ENCODE data around the gene LDLRAP1.

LDLRAP1 gene

DNA sequence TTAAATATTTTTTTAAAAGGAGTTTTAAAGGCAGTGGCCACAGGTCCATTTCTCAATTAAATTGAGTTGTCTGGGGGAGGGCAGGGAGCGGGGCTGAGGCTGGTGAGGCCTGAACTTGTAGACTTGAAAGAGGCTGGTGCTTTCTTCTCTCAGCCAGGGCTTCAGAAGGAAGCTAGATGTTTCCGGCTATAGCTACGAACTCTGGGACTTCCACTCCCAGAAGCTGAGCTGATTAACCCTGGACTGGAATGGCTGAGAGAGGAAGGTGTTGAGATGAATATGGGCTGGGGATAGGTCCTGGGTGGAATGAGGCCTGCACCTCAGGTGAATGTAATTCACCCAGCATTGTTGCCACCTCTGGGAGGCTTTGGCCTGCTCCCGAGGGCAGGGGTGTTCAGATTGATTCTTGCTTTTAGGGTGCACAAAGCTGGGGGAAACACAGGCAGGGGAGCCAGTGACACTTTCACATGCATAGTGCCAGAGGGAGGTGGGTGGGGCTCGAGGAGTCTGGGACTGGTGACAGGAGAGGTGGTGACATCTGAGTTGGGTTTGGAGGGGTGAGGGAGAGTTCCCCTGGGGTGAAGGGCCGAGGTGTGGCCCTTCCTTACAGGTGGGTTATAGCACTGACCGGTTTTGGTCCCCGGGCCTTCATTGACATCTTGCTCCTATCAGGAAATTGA lies 18.2 kb downstream of the LDLRAP1 start:
- 37% methylated on average over 6 of the region's 8 CpGs for WGBS (ENCODE audit: insufficient coverage)
- peak overlapping the region in 2 of 7 experiments; percentile 6 to 29 for H3K4me3 ChIP-seq (ENCODE audit: control insufficient read depth in 1 of 7, extremely low read depth in 1 of 7, insufficient read depth in 4 of 7, low read depth in 2 of 7, low read length in 6 of 7)
- H3K27ac ChIP-seq (ENCODE audit: insufficient read depth in 1 of 2, low read depth in 1 of 2, low read length in 2 of 2, poor library complexity in 1 of 2, severe bottlenecking in 2 of 2): peak overlapping the region in 1 of 2 experiments; percentile 50
- H3K36me3 ChIP-seq (ENCODE audit: control insufficient read depth in 4 of 4, insufficient read depth in 4 of 4, low read length in 3 of 4): peaks cover 0 to 26% (median 7%) of the 10 kb centered on the region in 4 experiments
- no peak for DNase-seq
- no peaks in the 10 kb centered on the region for H3K9me3 ChIP-seq (ENCODE audit: control extremely low read depth in 1 of 5, control insufficient read depth in 4 of 5, insufficient read depth in 2 of 5, low read depth in 1 of 5, low read length in 4 of 5)
- ChIA-PET POLR2A (no interaction called here), CTCF (interaction anchor here (0.6 to 1.8 kb wide), 5 partner anchors 10 to 19 kb away, joined by 3 to 7 read pairs (median 4); no protein-coding TSS in a partner anchor)
- H3K27me3 ChIP-seq (replicated peaks in 2 of 5; ENCODE audit: control insufficient read depth in 4 of 5, insufficient read depth in 5 of 5, low read length in 4 of 5): no peaks in the 10 kb centered on the region
- peaks cover 24 to 88% (median 77%) of the 10 kb centered on the region in 4 experiments for H3K4me1 ChIP-seq (ENCODE audit: control extremely low read depth in 1 of 4, control insufficient read depth in 4 of 4, insufficient read depth in 4 of 4, low read length in 3 of 4)

DNA sequence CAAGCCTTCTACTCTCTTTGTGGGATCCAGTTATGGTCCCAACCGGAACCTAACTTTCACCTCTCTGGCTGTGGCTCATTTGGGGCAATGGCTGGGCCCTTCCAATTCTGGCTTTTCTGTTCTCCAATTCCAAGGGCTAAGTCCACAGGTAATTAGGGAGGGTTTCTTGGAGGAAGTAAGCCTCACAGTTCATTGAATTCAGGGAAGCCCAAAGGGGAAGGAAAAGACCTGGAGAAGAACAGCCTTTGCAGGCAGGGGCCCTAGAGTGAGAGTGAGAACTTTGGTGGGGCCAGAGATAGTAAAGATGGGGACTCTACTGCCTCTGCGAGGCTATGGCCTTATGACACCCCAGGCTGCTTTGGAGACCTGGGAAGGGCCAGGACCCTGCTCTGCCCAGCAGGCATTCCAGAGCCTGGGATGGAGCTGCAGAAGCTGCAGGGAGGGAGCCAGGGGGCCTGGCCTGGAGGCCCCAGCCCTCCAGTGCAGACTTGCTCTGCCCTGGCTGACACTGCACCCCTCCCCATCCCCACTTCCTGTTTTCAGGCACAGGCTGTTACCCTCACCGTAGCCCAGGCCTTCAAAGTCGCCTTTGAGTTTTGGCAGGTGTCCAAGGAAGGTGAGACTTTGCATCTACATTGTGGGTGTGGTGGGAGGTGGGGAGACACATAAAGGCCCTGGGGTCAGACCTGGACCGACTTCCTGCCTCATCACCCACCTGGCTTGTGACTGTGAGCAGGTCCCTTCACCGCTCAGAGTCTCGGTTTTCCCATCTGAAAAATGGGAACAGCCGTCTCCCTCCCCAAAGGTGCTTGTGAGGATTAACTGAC lies 18.9 kb downstream of the LDLRAP1 start:
- Histone ChIP-seq H3K27ac (ENCODE audit: insufficient read depth in 1 of 2, low read depth in 1 of 2, low read length in 2 of 2, poor library complexity in 1 of 2, severe bottlenecking in 2 of 2) (peak overlapping the region in 1 of 2 experiments; percentile 50), H3K9me3 (ENCODE audit: control extremely low read depth in 1 of 5, control insufficient read depth in 4 of 5, insufficient read depth in 2 of 5, low read depth in 1 of 5, low read length in 4 of 5) (no peaks in the 10 kb centered on the region), H3K36me3 (ENCODE audit: control insufficient read depth in 4 of 4, insufficient read depth in 4 of 4, low read length in 3 of 4) (peaks cover 0 to 30% (median 7%) of the 10 kb centered on the region in 4 experiments), H3K27me3 (replicated peaks in 2 of 5; ENCODE audit: control insufficient read depth in 4 of 5, insufficient read depth in 5 of 5, low read length in 4 of 5) (no peaks in the 10 kb centered on the region), H3K4me1 (ENCODE audit: control extremely low read depth in 1 of 4, control insufficient read depth in 4 of 4, insufficient read depth in 4 of 4, low read length in 3 of 4) (peaks cover 24 to 83% (median 71%) of the 10 kb centered on the region in 4 experiments), H3K4me3 (ENCODE audit: control insufficient read depth in 1 of 7, extremely low read depth in 1 of 7, insufficient read depth in 4 of 7, low read depth in 2 of 7, low read length in 6 of 7) (peak overlapping the region in 2 of 7 experiments; percentile 0 to 7)
- POLR2A ChIA-PET: no interaction called here
- peak; percentile 63 to 93 (median 91) for DNase-seq
- CTCF ChIA-PET: interaction anchor here (1.8 kb wide), 1 partner anchor 9 kb away, joined by 5 read pairs; no protein-coding TSS in a partner anchor
- WGBS (ENCODE audit: insufficient coverage): 74% methylated on average over 5 of the region's 8 CpGs

DNA sequence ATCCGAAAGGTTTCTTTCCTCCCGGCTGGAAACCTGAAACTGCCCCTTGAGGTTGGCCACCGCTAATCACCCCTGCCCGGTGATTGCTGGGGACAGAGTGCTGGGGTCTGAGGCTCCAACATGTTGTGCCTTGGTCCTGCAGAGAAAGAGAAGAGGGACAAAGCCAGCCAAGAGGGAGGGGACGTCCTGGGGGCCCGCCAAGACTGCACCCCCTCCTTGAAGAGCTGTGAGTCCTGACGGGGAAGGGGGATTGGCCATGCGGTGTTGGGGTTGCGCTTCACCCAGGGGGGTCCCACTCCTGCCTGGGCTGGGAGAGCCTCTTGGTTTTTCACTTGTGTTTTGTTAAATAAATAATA lies 19.5 kb downstream of the LDLRAP1 start:
- H3K9me3 ChIP-seq (ENCODE audit: control extremely low read depth in 1 of 5, control insufficient read depth in 4 of 5, insufficient read depth in 2 of 5, low read depth in 1 of 5, low read length in 4 of 5): no peaks in the 10 kb centered on the region
- H3K36me3 ChIP-seq (ENCODE audit: control insufficient read depth in 4 of 4, insufficient read depth in 4 of 4, low read length in 3 of 4): peaks cover 0 to 31% (median 7%) of the 10 kb centered on the region in 4 experiments
- H3K27ac ChIP-seq (ENCODE audit: insufficient read depth in 1 of 2, low read depth in 1 of 2, low read length in 2 of 2, poor library complexity in 1 of 2, severe bottlenecking in 2 of 2): peak overlapping the region in 1 of 2 experiments; percentile 12
- H3K4me1 ChIP-seq (ENCODE audit: control extremely low read depth in 1 of 4, control insufficient read depth in 4 of 4, insufficient read depth in 4 of 4, low read length in 3 of 4): peaks cover 21 to 77% (median 65%) of the 10 kb centered on the region in 4 experiments
- CTCF ChIA-PET: interaction anchor here (1.4 kb wide), 1 partner anchor 10 kb away, joined by 3 read pairs; no protein-coding TSS in a partner anchor
- POLR2A ChIA-PET: no interaction called here
- no peak overlapping the region for H3K4me3 ChIP-seq (ENCODE audit: control insufficient read depth in 1 of 7, extremely low read depth in 1 of 7, insufficient read depth in 4 of 7, low read depth in 2 of 7, low read length in 6 of 7)
- WGBS (ENCODE audit: insufficient coverage): 77% methylated on average over 5 of the region's 9 CpGs
- DNase-seq: no peak
- no peaks in the 10 kb centered on the region for H3K27me3 ChIP-seq (replicated peaks in 2 of 5; ENCODE audit: control insufficient read depth in 4 of 5, insufficient read depth in 5 of 5, low read length in 4 of 5)

DNA sequence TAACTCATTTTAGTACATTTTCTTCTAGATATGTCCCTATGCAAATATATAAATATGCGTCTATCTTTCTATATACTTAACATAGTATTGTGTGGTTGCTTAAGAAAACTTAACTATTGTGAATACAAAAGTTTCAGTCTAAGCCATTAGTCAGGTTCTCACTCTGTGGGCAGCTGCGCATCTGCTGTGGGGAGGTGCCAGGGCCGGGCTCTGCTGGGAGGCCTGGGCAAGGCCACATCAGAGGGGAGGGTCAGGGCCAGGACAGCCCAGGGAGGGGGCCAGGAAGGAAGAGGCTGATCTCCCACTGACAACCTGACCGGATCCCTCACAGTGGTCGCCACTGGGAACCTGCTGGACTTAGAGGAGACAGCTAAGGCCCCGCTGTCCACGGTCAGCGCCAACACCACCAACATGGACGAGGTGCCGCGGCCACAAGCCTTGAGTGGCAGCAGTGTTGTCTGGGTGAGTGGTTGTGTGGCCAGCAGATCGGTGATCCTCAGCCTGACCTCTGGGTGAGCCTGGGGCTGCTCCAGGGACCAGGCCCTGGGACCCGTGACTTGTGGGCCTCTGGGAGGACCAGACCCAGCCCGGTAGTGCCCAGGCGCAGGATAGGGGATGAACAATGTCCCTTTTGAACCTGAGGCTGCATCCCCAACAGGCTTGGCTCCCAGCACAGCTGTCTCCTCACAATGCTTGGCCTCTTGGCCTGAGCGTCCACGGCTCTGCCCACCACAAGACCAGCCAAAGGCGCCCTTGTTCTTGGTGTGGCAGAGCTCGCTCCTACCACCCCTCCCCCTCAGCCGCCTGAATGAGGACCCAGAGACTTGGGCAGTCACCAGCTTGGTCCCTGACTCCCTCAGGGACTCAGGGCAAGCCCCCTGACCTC lies 20.2 kb downstream of the LDLRAP1 start:
- CTCF ChIA-PET: interaction anchor here (1.4 kb wide), 1 partner anchor 9 kb away, joined by 3 read pairs; no protein-coding TSS in a partner anchor
- 94% methylated on average over 16 of the region's 20 CpGs for WGBS (ENCODE audit: insufficient coverage)
- peaks cover 0 to 26% (median 5%) of the 10 kb centered on the region in 4 experiments for H3K36me3 ChIP-seq (ENCODE audit: control insufficient read depth in 4 of 4, insufficient read depth in 4 of 4, low read length in 3 of 4)
- peak overlapping the region in 1 of 2 experiments; percentile 12 for H3K27ac ChIP-seq (ENCODE audit: insufficient read depth in 1 of 2, low read depth in 1 of 2, low read length in 2 of 2, poor library complexity in 1 of 2, severe bottlenecking in 2 of 2)
- DNase-seq: no peak
- H3K4me3 ChIP-seq (ENCODE audit: control insufficient read depth in 1 of 7, extremely low read depth in 1 of 7, insufficient read depth in 4 of 7, low read depth in 2 of 7, low read length in 6 of 7): no peak overlapping the region
- no peaks in the 10 kb centered on the region for H3K27me3 ChIP-seq (replicated peaks in 2 of 5; ENCODE audit: control insufficient read depth in 4 of 5, insufficient read depth in 5 of 5, low read length in 4 of 5)
- POLR2A ChIA-PET: no interaction called here
- H3K9me3 ChIP-seq (ENCODE audit: control extremely low read depth in 1 of 5, control insufficient read depth in 4 of 5, insufficient read depth in 2 of 5, low read depth in 1 of 5, low read length in 4 of 5): no peaks in the 10 kb centered on the region
- H3K4me1 ChIP-seq (ENCODE audit: control extremely low read depth in 1 of 4, control insufficient read depth in 4 of 4, insufficient read depth in 4 of 4, low read length in 3 of 4): peaks cover 16 to 73% (median 62%) of the 10 kb centered on the region in 4 experiments

DNA sequence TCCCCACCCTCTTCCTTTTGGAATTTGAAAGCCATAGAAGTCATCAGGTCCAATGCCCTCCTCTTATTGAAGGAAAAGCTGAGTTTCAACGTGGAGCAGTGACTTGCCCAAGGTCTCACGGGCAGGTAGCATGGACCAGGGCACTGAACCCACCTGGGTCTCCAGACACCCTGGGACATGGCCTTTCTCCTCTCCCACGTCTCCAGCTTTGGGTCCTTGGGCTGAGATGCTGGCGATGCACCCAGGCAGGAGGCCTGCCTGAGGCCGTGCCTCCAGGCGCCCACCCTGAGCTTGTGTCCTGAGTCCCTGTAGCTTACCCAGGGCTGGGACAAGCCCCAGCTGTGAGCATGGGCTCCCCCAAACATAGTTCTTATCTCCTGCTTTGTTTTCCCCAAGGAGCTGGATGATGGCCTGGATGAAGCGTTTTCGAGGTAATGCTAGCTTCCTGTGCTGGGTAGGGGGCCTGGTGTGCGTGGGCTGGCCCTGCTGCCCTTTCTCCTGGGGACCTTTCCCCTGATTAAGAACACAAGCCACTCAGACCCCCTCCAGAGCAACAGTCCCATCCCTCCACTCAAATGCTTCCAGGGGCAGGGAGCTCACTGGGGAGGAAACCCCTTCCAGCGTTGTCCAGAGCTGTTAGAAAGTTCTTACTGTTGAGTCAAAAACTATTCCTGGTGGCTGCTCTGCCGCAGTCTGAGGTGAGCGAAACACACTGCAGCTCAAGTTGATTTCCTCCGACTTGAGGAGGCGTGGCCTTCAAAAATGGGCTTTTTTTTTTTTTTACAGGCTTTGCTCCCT lies 21.6 kb downstream of the LDLRAP1 start:
- peak overlapping the region in 2 of 7 experiments; percentile 8 to 38 for H3K4me3 ChIP-seq (ENCODE audit: control insufficient read depth in 1 of 7, extremely low read depth in 1 of 7, insufficient read depth in 4 of 7, low read depth in 2 of 7, low read length in 6 of 7)
- 42% methylated on average over 14 of the region's 14 CpGs for WGBS (ENCODE audit: insufficient coverage)
- H3K27me3 ChIP-seq (replicated peaks in 2 of 5; ENCODE audit: control insufficient read depth in 4 of 5, insufficient read depth in 5 of 5, low read length in 4 of 5): no peaks in the 10 kb centered on the region
- ChIA-PET CTCF (interaction anchor here (0.6 to 1.7 kb wide), 7 partner anchors 8 to 813 kb away, joined by 3 to 5 read pairs (median 4); no protein-coding TSS in a partner anchor), POLR2A (interaction anchor here (0.7 kb wide), 1 partner anchor 41 kb away, joined by 3 read pairs; no protein-coding TSS in a partner anchor)
- H3K27ac ChIP-seq (ENCODE audit: insufficient read depth in 1 of 2, low read depth in 1 of 2, low read length in 2 of 2, poor library complexity in 1 of 2, severe bottlenecking in 2 of 2): no peak overlapping the region
- peaks cover 15 to 59% (median 48%) of the 10 kb centered on the region in 4 experiments for H3K4me1 ChIP-seq (ENCODE audit: control extremely low read depth in 1 of 4, control insufficient read depth in 4 of 4, insufficient read depth in 4 of 4, low read length in 3 of 4)
- no peaks in the 10 kb centered on the region for H3K9me3 ChIP-seq (ENCODE audit: control extremely low read depth in 1 of 5, control insufficient read depth in 4 of 5, insufficient read depth in 2 of 5, low read depth in 1 of 5, low read length in 4 of 5)
- H3K36me3 ChIP-seq (ENCODE audit: control insufficient read depth in 4 of 4, insufficient read depth in 4 of 4, low read length in 3 of 4): peaks cover 2 to 18% (median 6%) of the 10 kb centered on the region in 4 experiments
- DNase-seq: peak in 2 of 3 donors; percentile 38 to 74

DNA sequence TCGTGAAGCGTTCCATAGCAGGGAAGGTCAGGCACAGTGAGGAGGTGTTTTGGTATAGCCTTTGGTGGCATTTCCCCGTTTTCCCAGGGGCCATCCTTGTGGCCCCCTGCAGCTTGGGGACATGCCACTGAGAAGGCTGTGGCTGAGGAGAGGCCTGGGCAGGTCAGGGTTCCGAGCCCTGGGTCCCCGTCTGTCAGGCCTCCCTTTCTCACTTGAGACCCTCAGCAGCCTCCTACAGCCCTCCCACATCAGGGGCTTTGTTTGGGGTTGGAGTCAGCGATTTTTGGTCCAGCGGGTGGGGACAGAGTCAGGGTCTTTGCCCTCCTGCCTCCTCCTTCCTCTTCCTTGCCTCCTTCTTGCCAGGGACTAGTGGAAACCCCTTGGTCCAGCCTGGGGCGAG lies 22.2 kb downstream of the LDLRAP1 start:
- ChIA-PET POLR2A (interaction anchor here (0.7 kb wide), 1 partner anchor 41 kb away, joined by 3 read pairs; no protein-coding TSS in a partner anchor), CTCF (interaction anchor here (0.6 to 1.8 kb wide), 8 partner anchors 8 to 814 kb away, joined by 3 to 5 read pairs (median 4); no protein-coding TSS in a partner anchor)
- Histone ChIP-seq H3K9me3 (ENCODE audit: control extremely low read depth in 1 of 5, control insufficient read depth in 4 of 5, insufficient read depth in 2 of 5, low read depth in 1 of 5, low read length in 4 of 5) (no peaks in the 10 kb centered on the region), H3K27me3 (replicated peaks in 2 of 5; ENCODE audit: control insufficient read depth in 4 of 5, insufficient read depth in 5 of 5, low read length in 4 of 5) (no peaks in the 10 kb centered on the region), H3K4me3 (ENCODE audit: control insufficient read depth in 1 of 7, extremely low read depth in 1 of 7, insufficient read depth in 4 of 7, low read depth in 2 of 7, low read length in 6 of 7) (no peak overlapping the region), H3K4me1 (ENCODE audit: control extremely low read depth in 1 of 4, control insufficient read depth in 4 of 4, insufficient read depth in 4 of 4, low read length in 3 of 4) (peaks cover 14 to 52% (median 41%) of the 10 kb centered on the region in 4 experiments), H3K36me3 (ENCODE audit: control insufficient read depth in 4 of 4, insufficient read depth in 4 of 4, low read length in 3 of 4) (peaks cover 2 to 18% (median 6%) of the 10 kb centered on the region in 4 experiments), H3K27ac (ENCODE audit: insufficient read depth in 1 of 2, low read depth in 1 of 2, low read length in 2 of 2, poor library complexity in 1 of 2, severe bottlenecking in 2 of 2) (no peak overlapping the region)
- 43% methylated on average over 2 of the region's 8 CpGs for WGBS (ENCODE audit: insufficient coverage)
- no peak for DNase-seq
